Measurements from ENCODE around the gene TOE1. TPM values are rescaled to one million over a fixed set of nuclear protein-coding genes. Genes with fewer than 3 reads are reported as not detected.

The TOE1 gene
- total RNA-seq, 2 donors from 2014 or later = 51.4 to 52.5 TPM

DNA sequence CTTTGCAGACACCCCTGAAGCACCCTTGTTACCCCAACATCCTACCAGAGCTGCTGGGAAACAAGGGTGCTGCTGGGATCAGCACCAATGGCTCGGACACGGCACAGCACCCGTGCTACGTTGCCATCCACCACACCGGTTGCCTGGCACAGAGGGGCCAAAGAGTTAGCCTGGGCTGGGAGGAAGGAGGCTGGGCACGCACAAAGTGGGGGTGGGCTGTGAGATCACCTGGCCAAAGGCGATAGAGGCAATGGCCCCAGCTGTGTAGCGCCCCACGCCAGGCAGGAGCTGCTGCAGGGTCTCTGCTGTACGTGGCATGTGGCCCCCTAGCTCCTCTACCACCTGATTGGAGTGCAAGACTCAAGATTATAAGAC, 7.6 kb upstream of the TOE1 start:
- Mint-ChIP-seq H3K27ac (no peak overlapping the region), H3K36me3 (ENCODE audit: low read depth) (peaks cover 4% of the 10 kb centered on the region), H3K4me1 (peaks cover 16% of the 10 kb centered on the region), H3K4me3 (no peak overlapping the region), H3K27me3 (no peaks in the 10 kb centered on the region)
- DNase-seq (no peak), ATAC-seq (no peak)
- no peaks in the 10 kb centered on the region for H3K9me3 ChIP-seq (ENCODE audit: control insufficient read depth, low read length, poor library complexity, severe bottlenecking)

DNA sequence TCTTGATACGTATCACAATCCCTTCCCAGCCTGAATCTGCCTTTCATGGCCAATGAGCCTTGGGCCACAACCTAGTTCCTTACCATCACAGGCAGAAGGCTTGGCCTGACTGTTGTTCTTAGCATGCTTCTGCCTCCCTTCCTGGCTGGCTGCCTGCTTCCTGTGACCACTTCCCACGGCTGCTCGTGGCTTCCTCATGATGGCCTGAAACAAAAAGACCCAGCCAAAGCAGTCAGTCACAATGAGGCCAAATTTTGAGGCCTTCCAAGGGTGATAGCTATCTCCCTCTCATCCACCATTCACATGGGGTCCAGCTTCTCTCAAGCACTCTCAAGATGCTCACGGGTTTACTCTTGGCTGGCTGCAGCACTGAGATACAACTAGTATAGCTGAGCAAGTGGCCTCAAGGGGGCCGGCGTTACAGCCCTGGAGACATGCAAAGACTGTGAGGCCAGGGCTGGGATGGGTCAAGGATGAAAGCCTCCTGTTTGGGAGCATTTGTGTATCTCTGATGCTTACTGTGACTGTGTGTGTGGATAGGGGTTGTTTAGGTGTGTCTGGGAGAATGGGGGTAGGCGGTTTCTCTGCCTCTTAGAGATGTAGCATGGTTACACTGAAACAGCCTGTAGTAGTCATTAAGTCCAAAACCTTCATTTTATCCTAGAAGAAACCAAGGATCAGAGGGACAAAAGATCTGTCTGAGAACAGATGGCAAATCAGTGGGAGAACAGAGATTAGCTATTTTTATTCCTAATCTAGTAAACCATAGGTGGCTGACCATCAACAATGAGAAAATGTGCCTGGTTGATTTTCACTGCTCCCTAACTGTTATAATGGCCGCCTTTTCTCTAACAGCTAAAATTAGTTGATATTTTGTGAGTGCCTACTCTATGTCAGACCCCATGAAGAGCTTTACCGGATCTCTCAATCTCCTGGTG, 5.4 kb upstream of the TOE1 start:
- no peak overlapping the region for H3K4me3 Mint-ChIP-seq
- no peaks in the 10 kb centered on the region for H3K9me3 ChIP-seq (ENCODE audit: control insufficient read depth, low read length, poor library complexity, severe bottlenecking)

DNA sequence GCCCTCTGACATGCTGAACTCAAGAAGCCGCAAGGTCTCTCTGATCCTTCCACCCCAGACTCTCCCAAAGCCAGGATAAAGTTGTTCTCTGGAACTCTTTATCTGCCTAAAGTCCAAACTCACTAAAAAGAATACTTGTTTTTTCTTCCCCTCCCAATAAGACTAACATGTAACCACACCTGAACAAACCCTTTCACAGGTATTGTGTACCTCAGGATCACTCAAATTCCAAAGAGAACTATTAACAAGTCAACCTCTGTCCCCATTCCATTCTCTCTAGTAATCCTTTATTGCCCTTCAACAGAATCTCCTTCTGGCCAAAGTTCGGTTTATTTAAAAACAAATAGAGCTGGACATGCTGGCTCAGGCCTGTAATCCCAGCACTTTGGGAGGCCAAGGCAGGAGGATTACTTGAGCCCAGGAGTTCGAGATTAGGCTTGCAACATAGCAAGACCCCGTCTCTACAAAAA, 4.1 kb upstream of the TOE1 start:
- Mint-ChIP-seq H3K4me1 (peaks cover 36% of the 10 kb centered on the region), H3K4me3 (no peak overlapping the region), H3K36me3 (ENCODE audit: low read depth) (peaks cover 7% of the 10 kb centered on the region), H3K27ac (no peak overlapping the region), H3K27me3 (no peaks in the 10 kb centered on the region)
- no peak for ATAC-seq
- DNase-seq = no peak
- H3K9me3 ChIP-seq (ENCODE audit: control insufficient read depth, low read length, poor library complexity, severe bottlenecking) = no peaks in the 10 kb centered on the region

More for the DNA sequence above, 5.4 kb upstream of the TOE1 start:
- DNase-seq (no peak), ATAC-seq (no peak)
- Mint-ChIP-seq H3K27me3 (no peaks in the 10 kb centered on the region), H3K27ac (peak overlapping the region; percentile 72), H3K4me1 (peaks cover 28% of the 10 kb centered on the region), H3K36me3 (ENCODE audit: low read depth) (peaks cover 4% of the 10 kb centered on the region)

DNA sequence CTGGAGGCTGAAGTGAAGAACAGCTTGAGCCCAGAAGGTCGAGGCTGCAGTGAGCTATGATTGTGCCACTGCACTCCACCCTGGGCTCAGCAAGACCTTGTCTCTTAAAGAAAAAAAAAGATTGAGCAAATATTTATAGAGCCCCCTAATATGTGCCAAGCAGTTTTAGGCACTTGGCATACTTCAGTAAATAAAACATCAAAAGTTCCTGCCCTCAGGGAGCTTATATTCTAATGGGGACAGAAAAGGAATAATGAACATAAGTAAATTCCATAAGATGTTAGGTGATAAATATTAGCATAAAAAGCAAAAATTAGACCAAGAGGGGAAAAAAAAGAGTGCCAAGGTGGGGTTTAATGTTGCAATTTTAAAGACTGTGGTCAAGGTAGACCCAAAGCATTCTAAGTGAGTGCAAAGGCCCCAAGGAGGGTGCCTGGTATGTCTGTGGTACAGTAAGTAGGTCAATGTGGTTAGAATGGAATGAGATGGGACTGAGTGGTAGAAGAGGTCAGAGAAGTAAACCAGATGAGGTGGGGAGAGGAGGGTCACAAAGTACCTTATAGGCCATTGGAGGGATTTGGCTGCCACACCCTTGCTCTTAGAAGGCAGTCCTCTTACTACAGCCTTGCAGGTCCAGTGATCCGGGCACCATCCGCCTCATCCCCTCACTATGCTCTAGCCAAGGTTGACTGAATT, 2.2 kb upstream of the TOE1 start:
- Mint-ChIP-seq H3K36me3 (ENCODE audit: low read depth) (peaks cover 7% of the 10 kb centered on the region), H3K4me1 (peaks cover 50% of the 10 kb centered on the region), H3K27me3 (no peaks in the 10 kb centered on the region), H3K4me3 (peak overlapping the region; percentile 31), H3K27ac (peak overlapping the region; percentile 59)
- DNase-seq (no peak), ATAC-seq (no peak)
- H3K9me3 ChIP-seq (ENCODE audit: control insufficient read depth, low read length, poor library complexity, severe bottlenecking) = no peaks in the 10 kb centered on the region

DNA sequence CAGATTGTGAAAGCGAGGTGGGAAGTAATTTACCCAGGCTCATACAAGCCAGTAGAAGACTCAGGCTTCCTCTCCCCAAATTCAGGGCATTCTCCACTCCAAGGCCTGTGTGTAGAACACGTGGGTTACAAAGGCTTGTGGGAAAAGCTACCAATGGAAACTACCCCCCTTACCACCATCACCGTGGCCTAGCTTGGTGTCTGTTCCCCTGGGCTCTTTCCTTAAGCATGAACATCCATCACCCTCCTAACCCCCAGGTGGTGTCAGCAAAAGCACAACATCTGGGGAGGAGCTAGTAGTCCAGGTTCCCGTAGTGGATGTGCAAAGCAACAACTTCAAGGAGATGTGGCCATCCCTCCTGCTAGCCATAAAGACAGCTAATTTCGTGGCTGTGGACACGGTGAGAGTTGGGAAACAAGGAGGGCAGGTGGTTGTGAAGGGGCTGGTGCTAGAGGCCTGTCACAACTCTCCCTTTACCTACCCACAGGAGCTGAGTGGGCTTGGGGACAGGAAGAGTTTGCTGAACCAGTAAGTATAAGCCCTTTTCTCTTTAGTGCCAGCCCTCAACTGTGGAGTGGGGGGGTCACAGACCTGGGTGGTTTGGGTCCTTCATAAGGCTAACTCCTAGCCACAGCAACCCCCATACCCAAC, 971 bp downstream of the TOE1 start:
- no peak for DNase-seq
- no peak for ATAC-seq
- no peaks in the 10 kb centered on the region for H3K9me3 ChIP-seq (ENCODE audit: control insufficient read depth, low read length, poor library complexity, severe bottlenecking)
- H3K4me3 Mint-ChIP-seq = peak overlapping the region; percentile 100
- no peaks in the 10 kb centered on the region for H3K27me3 Mint-ChIP-seq
- peaks cover 3% of the 10 kb centered on the region for H3K36me3 Mint-ChIP-seq (ENCODE audit: low read depth)
- H3K27ac Mint-ChIP-seq = peak overlapping the region; percentile 100
- H3K4me1 Mint-ChIP-seq = peaks cover 44% of the 10 kb centered on the region

DNA sequence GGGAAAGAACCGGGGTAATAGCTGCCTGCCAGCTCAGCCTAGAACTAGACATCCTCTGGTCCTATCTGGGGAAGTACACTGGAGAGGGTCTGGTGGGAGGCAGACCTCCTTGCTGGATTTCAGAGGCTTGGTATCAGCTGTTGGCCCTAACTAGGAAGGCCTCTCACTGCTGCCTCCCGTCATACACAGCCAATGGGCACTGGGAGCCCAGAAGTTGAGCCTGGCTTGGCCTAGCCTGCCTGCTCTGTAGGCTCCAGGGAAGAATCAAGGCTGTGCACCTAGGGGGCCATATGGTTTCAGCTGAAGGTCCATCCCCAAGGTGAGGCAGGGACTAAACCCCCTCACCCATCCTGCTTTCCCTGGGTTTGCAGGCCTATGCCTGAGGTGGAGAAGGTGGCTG, 4.5 kb downstream of the TOE1 start:
- no peaks in the 10 kb centered on the region for H3K27me3 Mint-ChIP-seq
- DNase-seq = no peak
- ATAC-seq = no peak
- no peak overlapping the region for H3K4me3 Mint-ChIP-seq
- H3K27ac Mint-ChIP-seq = peak overlapping the region; percentile 14
- H3K4me1 Mint-ChIP-seq = peaks cover 40% of the 10 kb centered on the region
- peaks cover 3% of the 10 kb centered on the region for H3K36me3 Mint-ChIP-seq (ENCODE audit: low read depth)
- H3K9me3 ChIP-seq (ENCODE audit: control insufficient read depth, low read length, poor library complexity, severe bottlenecking) = no peaks in the 10 kb centered on the region

DNA sequence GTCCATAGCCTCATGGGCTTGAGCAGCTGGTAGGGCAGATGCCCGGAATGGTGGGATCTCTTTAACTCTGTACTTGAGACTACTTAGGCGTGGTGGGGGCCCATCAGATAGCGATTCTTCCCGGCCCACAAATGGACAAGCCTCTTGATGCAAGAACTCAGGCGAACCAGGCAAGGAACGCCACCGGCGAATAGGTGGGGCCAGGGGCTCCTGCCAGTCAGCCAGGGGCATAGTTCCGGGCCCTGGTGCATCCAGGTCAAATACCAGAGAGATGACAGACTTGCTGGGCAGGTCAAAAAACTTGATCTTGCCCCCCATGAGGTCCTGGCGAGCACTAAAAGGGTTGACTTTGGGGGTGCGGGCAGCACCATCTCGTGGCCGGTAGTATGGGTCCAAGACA, 5.0 kb downstream of the TOE1 start:
- peaks cover 37% of the 10 kb centered on the region for H3K4me1 Mint-ChIP-seq
- no peak overlapping the region for H3K4me3 Mint-ChIP-seq
- DNase-seq = no peak
- no peaks in the 10 kb centered on the region for H3K27me3 Mint-ChIP-seq
- no peak for ATAC-seq
- peak overlapping the region; percentile 65 for H3K27ac Mint-ChIP-seq
- H3K36me3 Mint-ChIP-seq (ENCODE audit: low read depth) = peaks cover 3% of the 10 kb centered on the region
- H3K9me3 ChIP-seq (ENCODE audit: control insufficient read depth, low read length, poor library complexity, severe bottlenecking) = no peaks in the 10 kb centered on the region

DNA sequence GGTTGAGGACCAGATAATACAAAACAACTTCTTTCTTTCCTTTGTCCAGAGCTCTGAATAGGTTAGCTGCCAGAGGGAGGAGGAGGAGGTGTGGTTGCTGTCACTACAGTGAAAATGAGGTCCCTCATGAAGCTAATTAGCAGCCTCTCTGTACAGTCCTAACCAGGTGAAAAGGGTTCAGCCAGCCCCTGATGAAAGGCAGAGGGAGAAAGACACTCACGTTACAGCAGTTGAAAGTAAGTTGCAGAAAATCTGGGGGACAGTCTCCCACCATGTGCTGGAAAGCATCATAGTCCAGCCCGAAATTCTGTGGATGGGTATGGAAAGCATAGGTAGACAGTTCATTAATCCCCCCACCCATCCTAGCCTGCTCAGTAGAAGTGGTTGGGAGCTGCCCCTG, 6.5 kb downstream of the TOE1 start:
- DNase-seq = no peak
- H3K9me3 ChIP-seq (ENCODE audit: control insufficient read depth, low read length, poor library complexity, severe bottlenecking) = no peaks in the 10 kb centered on the region
- Mint-ChIP-seq H3K36me3 (ENCODE audit: low read depth) (no peaks in the 10 kb centered on the region), H3K27ac (peak overlapping the region; percentile 65), H3K4me1 (peaks cover 27% of the 10 kb centered on the region), H3K4me3 (no peak overlapping the region), H3K27me3 (no peaks in the 10 kb centered on the region)
- no peak for ATAC-seq

DNA sequence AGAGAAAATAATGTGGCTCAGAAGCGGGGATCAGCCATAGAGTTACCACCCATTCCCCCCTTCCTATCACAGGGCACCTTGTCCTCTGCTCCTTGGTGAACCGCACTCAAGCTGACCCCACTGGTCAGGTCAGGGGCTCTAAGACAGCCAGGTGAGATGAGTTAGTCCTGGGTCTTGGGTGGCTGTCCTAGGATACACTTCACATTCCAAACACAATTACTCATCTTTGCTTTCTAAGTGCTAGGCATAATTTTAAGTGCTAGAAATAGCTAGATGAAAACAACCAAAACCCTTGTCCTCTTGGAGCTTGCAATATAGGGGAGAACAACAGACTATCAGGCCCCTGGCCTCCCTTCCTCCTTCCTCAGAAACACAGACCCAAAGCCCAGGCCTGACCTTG, 8.1 kb downstream of the TOE1 start:
- peaks cover 15% of the 10 kb centered on the region for H3K4me1 Mint-ChIP-seq
- no peak overlapping the region for H3K4me3 Mint-ChIP-seq
- peak overlapping the region; percentile 67 for H3K27ac Mint-ChIP-seq
- no peaks in the 10 kb centered on the region for H3K27me3 Mint-ChIP-seq
- no peak for ATAC-seq
- no peaks in the 10 kb centered on the region for H3K36me3 Mint-ChIP-seq (ENCODE audit: low read depth)
- DNase-seq = no peak
- H3K9me3 ChIP-seq (ENCODE audit: control insufficient read depth, low read length, poor library complexity, severe bottlenecking) = no peaks in the 10 kb centered on the region

DNA sequence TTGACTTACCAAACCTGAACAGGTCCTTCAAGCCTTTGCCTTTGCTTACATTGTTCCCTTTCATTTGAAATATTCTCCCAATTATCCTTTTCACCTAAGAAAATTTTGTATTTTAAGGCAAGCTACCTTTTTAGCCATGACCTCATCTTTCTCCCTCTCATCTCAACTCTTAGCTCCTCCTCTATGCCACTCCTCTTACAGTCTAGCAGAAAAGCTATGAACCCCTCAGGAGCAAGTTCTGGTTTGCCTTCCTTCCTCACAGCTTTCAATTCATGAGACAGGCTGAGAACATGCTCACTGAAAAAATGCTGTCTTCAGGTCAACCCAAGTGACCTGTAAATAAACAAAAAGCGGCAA, 8.6 kb downstream of the TOE1 start:
- no peaks in the 10 kb centered on the region for H3K9me3 ChIP-seq (ENCODE audit: control insufficient read depth, low read length, poor library complexity, severe bottlenecking)
- DNase-seq (no peak), ATAC-seq (no peak)
- Mint-ChIP-seq H3K36me3 (ENCODE audit: low read depth) (no peaks in the 10 kb centered on the region), H3K4me3 (peak overlapping the region; percentile 25), H3K27ac (peak overlapping the region; percentile 67), H3K4me1 (peaks cover 14% of the 10 kb centered on the region), H3K27me3 (no peaks in the 10 kb centered on the region)

DNA sequence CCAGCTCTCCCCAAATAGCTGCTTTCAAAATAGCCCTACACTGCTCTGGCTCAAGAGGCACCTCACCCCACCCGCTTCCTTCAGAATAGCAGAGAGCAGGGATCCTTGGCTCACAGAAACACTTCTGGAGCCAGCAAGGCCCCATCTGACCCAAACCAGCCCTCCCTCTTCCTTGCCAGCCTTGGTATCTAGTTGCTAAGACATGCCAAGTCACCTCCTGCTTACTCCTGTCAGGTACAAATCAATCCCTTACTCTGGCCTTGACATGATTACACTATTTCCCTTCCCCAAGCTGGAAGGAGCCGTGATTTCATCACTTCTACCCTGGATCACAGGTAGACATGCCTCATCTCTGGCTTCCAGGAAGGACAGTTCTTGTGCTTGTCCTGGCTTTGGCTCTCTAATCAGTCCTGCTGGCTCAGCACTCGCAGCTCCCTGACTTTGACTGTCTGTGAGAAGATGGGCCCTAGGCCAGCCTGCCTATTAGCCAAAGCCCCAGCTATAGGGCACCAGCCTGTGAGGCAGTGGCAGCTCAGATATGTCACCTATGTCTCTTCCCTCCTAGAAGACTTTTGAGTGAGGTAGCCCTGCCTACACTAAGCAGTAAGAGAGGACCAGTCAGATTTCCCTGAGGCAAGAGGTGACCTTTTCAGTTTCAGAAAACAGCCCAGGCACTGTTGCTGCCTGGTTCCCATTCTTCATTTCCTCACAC, 9.2 kb downstream of the TOE1 start:
- H3K9me3 ChIP-seq (ENCODE audit: control insufficient read depth, low read length, poor library complexity, severe bottlenecking) = no peaks in the 10 kb centered on the region
- Mint-ChIP-seq H3K4me3 (no peak overlapping the region), H3K27me3 (no peaks in the 10 kb centered on the region), H3K4me1 (peaks cover 14% of the 10 kb centered on the region), H3K36me3 (ENCODE audit: low read depth) (no peaks in the 10 kb centered on the region), H3K27ac (peak overlapping the region; percentile 67)
- ATAC-seq = no peak
- DNase-seq = no peak

DNA sequence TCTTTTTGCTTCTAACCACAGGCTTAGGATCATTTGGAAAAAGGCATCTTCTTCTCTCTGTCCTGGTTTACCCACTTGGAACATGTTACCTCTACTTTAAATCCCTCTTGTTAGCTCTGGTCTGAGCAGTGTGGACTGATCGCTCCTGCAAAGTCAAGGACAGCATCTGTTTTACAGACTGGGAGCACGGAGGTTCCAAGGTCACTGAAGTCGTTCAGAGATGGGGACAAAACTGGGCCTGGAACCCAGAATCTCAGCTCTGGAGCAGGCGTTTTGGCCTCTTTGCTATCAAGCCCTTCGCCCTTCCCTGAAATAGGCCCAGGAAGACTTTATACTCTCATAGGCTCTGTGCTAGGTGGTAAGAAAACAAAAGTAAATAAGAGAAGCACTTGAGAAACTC, 11.5 kb downstream of the TOE1 start:
- H3K27me3 Mint-ChIP-seq = no peaks in the 10 kb centered on the region
- DNase-seq = no peak
- no peak for ATAC-seq
- H3K4me1 Mint-ChIP-seq = peaks cover 9% of the 10 kb centered on the region
- H3K4me3 Mint-ChIP-seq = no peak overlapping the region
- H3K36me3 Mint-ChIP-seq (ENCODE audit: low read depth) = no peaks in the 10 kb centered on the region
- no peaks in the 10 kb centered on the region for H3K9me3 ChIP-seq (ENCODE audit: control insufficient read depth, low read length, poor library complexity, severe bottlenecking)
- H3K27ac Mint-ChIP-seq = no peak overlapping the region

DNA sequence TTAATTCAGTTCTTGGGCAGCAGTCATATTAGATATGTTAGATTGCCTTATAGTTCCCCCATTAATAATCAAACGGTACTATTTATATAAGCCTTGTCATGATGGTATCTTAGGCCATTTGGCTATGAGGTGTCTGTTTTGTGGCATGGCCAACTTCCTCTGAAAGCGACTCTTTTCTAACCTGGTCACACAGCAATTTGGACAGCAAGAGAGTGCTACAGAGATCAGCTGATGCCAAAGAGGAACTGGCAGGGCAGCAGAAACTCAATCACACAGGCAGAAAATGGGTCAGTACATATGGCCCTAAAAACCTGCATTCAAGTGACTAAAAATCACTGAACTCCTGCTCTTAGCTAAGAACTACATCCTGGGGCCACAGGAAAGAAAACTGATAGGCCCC, 13.7 kb downstream of the TOE1 start:
- ATAC-seq = no peak
- no peak overlapping the region for H3K4me3 Mint-ChIP-seq
- H3K4me1 Mint-ChIP-seq = peaks cover 4% of the 10 kb centered on the region
- H3K27ac Mint-ChIP-seq = no peak overlapping the region
- no peaks in the 10 kb centered on the region for H3K27me3 Mint-ChIP-seq
- DNase-seq = no peak
- no peaks in the 10 kb centered on the region for H3K36me3 Mint-ChIP-seq (ENCODE audit: low read depth)
- H3K9me3 ChIP-seq (ENCODE audit: control insufficient read depth, low read length, poor library complexity, severe bottlenecking) = no peaks in the 10 kb centered on the region
